Transverse colon (tissue), 4 donors: ENCODE measurements around the gene CTSV.

Experiments
- CTCF ChIP-seq, 5 experiments: fragments of 200-600 bp in 3 of 5; fragments of 450-650 bp in 2 of 5; sonication (generic) in 3 of 5; IDR thresholded peaks; 1 replicate in 2 of 5; 2 replicates in 3 of 5; pipeline ENCODE4 v1.5.1; 2016 to 2017; ENCODE audit warnings: antibody characterized with exemption in 5 of 5, inconsistent platforms in 3 of 5, mild to moderate bottlenecking in 2 of 5, moderate library complexity in 1 of 5
- EP300 ChIP-seq: sonication (generic); formaldehyde crosslinking; IDR thresholded peaks from one replicate; pipeline ENCODE4 v1.6.1; 2017; ENCODE audit warnings: antibody characterized with exemption, low read depth
- POLR2AphosphoS5 ChIP-seq, 3 donors: sonication (generic); formaldehyde crosslinking; IDR thresholded peaks; one replicate each; pipeline ENCODE4 v1.6.1; 2016; ENCODE audit warnings: antibody characterized with exemption in 3 of 3

DNA sequence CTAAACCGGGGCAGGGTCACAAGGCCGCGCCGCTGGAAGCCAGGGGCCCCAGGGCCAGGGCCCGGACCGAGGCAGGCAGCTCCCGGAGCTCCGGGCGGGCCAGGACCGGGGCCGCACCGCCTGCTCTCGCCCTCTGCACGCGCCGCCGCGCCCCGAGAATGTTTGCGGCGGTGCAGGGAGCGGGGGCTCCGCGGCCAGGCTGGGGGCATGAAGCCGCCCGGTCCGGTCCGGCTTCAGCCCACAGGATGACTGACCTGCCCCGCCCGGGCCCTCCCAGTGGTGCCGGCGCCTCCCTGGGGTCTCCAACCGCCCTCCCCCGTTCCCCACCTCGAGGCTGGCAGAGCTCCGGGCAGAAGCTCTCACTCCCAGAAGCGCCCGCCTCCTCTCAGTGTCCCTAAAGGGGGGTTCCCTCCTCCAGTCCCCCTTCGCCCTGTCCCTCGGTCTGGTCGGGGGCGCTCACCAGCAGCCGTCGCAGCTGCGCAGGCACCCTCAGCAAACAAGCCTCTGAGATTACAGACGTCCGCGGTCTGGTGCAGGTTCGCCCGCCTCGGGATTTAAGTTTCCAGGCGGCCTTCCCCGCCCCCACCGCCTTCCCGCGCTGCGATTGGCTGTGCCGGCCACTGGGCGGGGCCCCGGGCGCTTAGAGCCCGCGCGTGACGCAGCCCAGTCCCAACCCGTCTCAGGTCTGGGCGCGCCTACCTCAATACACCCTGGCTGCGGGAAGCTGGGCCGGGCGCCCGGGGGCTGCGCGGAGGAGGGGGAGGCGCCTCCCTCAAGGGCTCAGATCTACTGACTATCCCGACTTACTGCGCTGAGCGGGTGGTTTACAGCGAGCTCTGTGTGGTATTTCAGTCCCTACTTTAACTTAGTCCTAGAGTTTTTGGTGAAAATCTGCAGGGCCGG lies at the start of gene CTSV:
- TF ChIP-seq POLR2AphosphoS5 (IDR thresholded peaks at IDR 0.05) (peak; percentile 79 to 94 (median 84)), CTCF (IDR thresholded peaks at IDR 0.05) (no peak), EP300 (no peak)
